ENCODE measurements around the gene WDR59.

WDR59 gene

DNA sequence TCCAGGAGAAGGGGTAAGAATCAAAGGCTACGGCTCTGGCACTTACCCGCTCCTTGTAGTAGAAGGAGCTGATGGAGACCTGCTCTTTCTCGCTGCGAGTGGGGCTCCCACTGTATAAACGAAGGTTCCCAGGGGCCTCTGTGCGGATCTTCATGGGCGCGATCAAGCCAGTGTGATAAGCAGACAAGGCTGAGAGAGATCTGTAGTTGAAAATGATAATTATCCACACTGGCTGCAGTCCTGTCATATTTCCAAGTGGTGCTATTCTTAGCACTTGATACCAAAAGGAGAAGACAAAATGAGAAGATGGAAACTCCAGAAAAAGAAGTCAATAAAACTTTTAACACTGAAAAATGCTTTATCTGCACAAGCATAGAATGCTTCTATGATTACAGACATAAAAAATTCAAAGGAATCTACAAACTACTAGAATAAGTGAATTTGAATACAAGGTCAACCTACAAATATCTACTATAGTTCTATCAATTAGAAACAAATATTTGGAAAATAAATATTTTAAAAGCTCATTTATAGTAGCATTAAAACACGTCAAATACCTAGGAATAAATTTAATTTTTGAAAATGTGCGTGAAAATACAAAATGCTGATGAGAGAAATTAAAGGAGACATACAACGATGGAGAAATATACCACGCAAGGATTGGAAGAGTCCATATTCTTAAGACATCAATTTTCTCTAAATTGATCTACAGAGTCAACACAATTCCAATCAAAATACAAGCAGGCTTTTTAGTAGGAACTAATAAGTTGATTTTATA, 80.8 kb downstream of the WDR59 start:
- DNase-seq (ENCODE audit: low read depth in 1 of 2, low spot score in 1 of 2), result no peak

DNA sequence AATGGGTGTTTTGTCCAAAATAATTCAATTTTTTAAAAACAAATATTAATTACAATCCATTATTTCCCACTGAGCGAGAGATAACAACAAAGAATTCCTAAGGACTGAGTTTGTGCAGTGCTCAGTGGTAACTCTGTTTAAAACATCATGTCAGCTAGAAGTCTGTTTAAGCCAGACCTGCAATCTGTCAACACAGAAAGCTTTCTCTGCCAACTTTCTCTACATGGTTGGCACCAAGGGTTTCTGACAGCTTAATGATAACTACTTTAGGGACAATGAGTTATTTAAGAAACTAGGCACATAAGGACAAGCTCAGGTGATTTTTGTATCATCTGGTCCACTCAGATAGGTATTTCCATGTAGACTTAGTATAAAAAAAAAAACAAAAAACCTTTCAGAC, 81.8 kb downstream of the WDR59 start:
- no peak for DNase-seq (ENCODE audit: low read depth in 1 of 2, low spot score in 1 of 2)

DNA sequence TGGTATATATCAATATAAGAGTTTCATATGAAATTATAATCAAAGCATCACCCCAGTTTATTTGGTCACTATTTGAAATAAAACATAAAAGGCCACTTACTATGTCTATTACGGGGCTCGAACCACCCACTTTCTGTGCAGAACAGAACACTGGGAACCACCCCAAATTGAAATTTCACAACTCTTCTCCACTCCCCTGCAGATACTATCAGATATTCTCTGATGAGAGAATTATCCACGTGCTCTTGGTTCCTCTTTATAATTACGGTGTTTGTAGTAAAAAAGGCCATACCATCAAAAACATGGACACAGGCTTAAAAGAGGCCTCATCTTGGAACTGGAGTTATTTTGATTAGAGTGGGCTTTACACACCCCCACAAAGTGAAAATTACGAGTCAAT, 82.8 kb downstream of the WDR59 start:
- DNase-seq (ENCODE audit: low read depth in 1 of 2, low spot score in 1 of 2), result no peak

DNA sequence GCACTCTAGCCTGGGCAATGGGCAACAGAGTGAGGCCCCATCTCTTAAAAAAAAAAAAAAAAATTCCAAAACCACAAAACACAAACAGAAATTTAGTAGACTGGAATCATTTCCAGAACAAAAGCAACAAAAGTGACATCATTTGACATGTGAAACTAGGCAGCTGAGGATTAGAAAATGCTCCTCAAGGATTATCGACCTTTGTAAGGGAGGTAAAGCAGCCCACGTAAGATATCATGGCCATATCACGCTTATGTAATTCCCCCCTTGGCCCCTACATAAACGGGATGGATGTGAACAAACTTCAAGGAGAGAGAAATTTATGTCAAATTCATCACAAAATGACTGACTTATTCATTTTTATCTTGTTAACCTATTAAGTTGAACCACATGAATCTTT, 83.3 kb downstream of the WDR59 start:
- DNase-seq (ENCODE audit: low read depth in 1 of 2, low spot score in 1 of 2), result no peak

DNA sequence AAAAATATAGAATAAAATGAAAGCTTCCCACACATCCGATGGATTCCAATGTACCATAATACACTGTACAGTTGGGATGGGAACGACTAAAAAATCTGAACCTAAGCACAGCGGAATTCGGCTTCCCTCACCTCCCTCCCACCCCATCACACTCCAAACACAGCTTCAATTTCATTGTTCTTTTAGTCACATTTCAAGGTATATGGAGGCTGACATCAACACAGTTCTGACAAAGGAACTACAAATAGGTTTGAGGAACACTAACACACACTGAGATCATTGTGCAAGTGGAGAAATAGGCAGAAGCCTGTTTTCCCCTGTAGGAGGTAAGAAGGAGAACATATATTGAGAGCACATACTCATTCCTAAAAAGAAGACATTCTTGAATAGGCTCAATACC, 85.1 kb downstream of the WDR59 start:
- no peak for DNase-seq (ENCODE audit: low read depth in 1 of 2, low spot score in 1 of 2)

DNA sequence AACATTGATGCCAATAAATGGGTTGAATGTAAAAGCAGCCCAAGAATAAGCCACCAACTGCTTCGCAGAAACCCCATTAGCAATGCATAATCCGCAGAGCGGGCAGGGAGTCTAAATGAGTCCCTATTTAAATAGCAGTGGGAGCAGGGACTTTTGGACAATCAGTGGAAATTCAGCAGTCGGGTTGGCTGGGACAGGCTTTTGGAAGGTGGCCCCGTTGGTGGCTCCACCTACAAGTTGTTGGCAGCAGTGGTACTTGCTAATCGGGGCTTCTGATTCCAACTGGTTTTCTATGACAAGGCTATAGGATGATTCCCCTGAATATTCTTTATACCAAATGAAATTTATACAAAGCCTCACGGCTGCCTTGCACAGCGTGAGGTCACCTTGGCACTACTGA, 86.3 kb downstream of the WDR59 start:
- no peak for DNase-seq (ENCODE audit: low read depth in 1 of 2, low spot score in 1 of 2)

DNA sequence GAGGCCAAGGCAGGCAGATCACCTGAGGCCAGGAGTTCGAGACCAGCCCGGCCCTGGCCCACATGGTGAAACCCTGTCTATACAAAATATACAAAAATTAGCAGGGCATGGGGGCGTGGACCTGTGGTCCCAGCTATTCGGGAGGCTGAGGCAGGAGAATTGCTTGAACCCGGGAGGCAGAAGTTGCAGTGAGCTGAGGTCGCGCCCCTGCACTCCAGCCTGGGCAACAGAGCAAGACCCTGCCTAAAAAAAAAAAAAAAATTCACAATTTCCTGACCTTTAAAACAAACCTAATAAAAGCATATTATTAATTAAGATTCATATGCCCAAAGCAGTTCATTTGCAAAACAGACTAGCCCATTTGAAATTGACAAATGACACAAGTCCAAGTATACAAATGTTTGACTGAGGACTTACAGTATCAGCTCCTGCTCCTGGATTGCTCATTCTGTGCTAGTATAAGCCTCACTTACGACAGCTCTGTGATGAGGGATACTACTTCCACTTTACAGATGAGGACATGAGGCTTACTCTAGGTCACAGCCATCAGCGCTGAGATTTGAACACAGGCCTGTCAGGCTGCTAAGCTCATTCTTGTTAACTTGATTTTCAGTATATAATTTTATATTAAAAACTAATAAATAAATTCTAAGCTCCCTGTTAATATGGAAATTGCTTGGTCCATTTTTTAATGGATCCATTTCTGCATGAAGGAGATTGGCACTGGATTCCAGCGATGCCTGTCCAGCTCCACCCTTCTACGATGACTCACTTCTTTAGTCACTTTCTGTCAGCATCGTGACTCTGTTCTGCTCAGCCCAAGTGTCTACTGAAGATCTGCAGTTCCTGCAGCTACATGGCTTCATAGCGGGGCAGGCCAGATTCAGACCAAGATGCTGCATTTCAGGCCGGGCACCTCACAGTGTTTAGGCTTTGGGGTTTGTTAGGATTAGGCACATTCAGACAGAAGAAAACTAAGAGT, 88.2 kb downstream of the WDR59 start:
- no peak for DNase-seq (ENCODE audit: low read depth in 1 of 2, low spot score in 1 of 2)

DNA sequence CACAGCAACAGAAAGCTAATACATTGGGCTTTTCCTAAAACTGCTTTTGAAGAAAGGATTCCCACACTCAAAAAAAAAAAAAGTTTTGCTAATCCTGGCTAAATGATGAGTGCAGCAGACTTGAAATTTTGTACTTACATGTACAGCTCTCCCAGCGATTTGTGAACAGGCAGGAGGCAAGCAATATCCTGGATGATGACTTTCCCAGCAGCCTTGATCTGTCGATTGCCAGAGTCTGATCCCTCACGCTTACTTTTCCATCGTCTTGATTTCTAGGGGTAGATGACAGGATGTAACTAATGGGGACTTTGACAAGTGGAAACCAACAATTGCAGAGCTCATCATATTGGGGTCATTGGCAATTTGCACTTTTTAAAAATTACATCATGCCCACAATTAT, 91.4 kb downstream of the WDR59 start:
- DNase-seq (ENCODE audit: low read depth in 1 of 2, low spot score in 1 of 2), result no peak

DNA sequence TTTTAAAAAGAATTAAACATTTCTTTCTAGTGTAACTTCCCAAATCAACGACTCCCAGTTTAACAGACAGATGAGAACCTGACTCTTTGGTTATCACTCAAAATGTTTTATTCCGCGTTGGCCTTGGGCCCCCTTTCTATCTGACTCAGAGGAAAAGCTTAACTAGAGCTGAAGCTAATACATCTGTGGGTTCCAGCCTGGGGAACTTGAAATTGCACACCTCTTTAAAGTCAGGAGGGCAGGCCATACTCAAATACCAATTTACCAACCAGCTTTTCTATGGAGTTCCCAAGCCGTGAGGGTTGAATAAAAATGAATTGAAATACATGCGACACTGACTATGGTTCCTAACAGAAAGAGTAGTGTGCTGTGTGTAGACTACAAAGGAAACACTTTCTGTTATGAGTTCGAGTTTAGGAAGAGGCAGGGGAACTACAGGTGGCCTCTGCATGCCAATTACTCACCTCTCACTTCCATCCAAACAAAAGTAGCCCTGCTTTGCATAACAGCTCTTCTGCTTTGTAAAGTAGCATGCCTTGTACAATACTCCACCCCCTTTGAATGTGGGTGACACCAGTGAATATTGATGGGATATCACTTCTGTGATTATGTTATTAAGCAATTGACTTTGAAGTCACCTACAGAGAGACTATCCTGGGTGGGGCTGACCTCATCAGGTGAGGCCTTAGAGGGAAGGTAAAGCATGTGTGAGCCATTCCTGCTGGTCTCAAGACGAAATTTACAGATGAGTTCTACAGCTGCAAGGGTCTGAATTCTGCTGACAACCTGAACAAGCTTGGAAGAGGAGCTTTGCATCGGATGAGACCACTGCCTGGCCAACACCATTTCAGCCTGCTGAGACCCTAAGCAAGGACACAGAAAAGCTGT, 92.1 kb downstream of the WDR59 start:
- DNase-seq (ENCODE audit: low read depth in 1 of 2, low spot score in 1 of 2), result no peak

DNA sequence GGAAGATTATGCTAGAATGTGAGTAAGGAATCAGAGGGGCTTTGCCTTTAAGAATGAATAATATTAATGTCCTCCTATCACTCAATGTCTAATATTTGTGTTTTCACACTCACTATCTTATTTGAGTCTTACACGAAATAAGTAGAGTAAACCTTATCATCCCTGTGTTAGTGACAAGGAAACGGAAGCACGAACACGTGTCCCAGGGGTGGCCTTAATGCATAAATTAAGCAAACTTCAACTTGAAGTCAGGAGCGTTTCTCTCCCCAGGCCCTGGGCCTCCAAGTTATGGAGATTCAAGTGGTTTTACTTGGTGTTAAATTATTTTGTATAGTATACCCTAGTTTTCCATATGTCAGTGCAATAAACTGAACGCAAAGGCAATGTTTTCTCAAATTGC, 96.0 kb downstream of the WDR59 start:
- no peak for DNase-seq (ENCODE audit: low read depth in 1 of 2, low spot score in 1 of 2)

DNA sequence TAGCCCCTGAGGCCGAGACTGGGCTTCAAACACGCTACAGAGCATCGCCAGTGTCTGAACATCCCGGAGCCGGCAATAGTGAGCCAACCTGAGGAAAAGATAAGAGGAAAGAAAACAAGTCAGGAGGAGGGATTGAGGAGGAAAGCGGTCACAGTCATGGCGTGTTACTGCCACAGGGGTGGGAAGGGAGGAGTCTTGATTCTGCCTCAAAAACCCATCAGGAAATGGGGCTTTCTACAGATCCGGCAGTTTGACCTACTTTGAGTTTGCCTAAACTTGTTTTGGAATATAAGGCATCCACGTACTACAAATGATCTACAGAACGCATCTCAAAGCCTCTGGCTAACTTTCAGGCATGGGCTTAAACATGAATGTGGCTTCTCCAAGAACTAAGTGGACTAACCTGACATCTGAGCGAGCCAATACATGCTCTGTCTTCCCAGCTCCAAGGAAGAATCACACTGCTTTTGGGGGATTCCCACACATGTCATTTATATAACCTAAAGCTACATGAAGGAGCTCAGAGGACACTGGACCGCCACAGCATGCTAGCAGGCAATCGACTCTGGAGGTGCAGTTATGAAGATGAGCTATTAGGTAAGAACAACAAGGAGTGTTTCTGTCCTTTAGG, 96.6 kb downstream of the WDR59 start:
- DNase-seq (ENCODE audit: low read depth in 1 of 2, low spot score in 1 of 2), result no peak

DNA sequence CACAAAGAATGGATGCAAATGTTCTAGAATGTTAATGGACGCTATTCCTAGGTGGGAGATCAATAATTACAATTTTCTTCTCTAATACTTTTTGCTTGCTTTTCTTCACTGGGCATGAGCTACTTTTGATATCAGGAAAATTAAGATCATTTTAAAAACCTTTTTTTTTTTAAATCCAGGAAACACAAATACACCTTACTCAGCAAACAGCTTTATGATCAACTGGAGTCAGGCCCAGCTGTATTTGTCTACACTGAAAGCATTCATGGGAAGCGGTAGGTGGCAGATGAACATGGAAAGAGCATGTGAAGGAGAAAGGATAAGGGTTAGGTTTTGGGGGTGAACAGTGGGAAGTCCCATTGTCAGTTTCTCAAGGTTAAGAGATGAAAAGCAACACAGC, 97.8 kb downstream of the WDR59 start:
- DNase-seq (ENCODE audit: low read depth in 1 of 2, low spot score in 1 of 2), result no peak

DNA sequence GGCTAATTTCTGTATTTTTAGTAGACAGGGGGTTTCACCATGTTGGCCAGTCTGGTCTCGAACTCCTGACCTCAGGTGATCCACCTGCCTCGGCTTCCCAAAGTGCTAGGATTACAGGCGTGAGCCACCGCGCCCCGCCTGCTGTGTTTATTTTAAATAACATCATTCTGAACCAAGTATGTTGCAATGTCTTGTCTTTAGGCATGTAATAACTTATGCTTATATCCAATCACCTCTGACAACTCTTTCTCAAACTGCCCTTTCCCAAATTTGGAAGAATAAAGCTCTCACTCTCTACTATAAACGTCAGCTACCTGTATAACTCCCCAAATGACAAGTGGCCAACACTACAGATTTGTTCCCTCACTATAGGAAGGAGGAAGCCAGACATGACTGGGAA, 107.2 kb downstream of the WDR59 start:
- no peak for DNase-seq (ENCODE audit: low read depth in 1 of 2, low spot score in 1 of 2)

DNA sequence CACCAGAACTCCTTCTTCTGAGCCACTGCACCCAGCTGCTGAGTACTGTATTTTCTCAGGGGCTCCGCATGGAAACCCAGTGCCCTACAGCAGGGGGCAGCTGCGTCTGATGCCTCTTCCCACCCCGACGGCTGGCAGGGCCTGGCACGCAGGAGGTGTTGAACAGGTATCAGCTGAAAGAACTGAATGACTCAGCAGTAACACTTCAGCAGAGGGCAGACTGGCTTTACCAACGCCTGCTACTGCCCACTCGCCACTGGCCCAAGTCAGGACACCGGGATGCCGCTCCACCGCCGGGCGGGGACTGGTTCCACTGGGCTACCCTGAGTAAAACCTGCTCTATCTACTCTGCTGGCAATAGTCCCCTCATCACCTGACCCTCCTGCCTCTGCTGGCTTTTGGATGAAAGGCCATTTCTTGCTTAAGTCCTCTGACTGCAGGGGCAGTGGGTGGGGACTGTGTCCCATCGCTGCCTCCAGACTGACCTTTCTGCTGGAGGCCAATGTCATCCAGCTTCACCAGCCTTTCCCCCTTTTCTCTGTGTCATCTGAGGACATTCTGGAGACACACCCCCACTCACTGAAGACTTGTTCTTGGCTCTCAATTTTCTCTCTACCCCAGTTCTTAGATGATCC, 109.9 kb downstream of the WDR59 start:
- DNase-seq (ENCODE audit: low read depth in 1 of 2, low spot score in 1 of 2), result no peak

DNA sequence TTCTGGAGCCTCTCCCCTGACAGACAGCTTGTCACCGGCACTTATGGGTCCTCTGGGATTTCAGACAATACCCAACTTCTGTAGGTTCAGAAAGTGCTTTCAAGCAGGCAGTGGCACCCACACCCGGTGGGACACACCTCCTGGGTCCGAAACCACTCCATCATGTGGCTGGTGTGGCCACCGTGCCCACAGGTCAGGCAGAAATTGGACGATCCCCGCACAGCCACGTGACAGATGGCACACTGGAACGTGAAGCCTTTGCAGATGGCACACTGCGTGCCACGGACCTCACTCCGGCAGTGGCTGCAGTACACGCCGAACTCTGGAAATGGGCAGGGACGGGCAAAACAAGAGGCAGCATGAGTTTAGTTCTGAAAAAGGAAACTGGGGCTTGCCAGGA, 110.8 kb downstream of the WDR59 start:
- no peak for DNase-seq (ENCODE audit: low read depth in 1 of 2, low spot score in 1 of 2)

DNA sequence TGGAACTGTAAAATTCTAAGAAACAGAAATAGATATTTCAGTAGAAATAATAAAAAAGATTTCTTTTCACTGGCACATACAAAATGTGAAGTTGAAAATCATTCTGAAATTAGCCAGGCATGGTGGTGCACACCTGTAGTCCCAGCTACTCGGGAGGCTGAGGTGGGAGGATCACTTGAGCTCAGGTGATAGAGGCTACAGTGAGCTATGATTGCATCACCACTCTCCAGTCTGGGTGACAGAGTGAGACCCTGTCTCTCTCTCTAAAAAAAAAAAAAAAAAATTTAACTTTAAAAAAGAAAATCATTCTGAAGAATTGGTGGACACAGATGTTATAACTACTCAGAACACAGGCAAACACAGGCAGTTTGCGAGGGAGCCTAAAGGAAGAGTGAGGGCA, 112.6 kb downstream of the WDR59 start:
- no peak for DNase-seq (ENCODE audit: low read depth in 1 of 2, low spot score in 1 of 2)

DNA sequence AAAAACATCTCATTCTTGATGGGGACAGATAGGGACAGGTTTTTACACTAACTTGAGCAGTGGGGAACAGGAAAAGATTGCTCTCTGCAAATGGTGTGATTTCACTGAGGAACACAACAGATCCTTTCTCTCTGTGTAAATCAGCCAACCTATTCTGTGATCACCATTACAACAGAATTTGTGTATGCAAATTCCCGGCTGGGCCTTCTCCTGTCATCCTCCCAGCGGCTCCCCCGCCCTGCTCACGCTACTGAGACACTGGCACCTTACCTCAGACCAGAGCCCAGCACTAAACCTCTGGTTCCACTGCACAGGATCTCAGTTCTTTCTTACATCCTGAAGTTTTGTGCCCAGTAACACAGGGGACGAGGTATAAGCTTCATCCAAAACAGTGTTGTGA, 113.3 kb downstream of the WDR59 start:
- DNase-seq (ENCODE audit: low read depth in 1 of 2, low spot score in 1 of 2), result no peak

DNA sequence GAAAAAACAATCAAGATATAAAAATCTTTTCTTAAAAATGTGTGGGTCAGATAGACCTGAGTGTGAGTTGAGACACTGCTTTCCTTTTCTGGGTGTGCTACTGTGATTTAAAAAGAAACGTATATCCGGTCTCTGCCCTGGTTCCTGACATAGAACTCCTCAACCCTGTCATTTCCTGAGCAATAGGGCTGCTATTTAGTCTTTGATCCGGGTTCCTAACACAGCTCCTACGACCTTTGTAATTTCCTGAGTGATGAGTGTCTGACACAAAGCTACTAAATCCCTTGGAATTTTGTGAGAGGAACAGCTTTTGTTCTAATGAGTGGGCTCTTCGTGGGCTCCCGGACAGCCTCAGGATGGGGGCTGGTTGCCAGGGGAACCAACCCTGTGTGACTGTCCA, 116.4 kb downstream of the WDR59 start:
- DNase-seq (ENCODE audit: low read depth in 1 of 2, low spot score in 1 of 2), result no peak

DNA sequence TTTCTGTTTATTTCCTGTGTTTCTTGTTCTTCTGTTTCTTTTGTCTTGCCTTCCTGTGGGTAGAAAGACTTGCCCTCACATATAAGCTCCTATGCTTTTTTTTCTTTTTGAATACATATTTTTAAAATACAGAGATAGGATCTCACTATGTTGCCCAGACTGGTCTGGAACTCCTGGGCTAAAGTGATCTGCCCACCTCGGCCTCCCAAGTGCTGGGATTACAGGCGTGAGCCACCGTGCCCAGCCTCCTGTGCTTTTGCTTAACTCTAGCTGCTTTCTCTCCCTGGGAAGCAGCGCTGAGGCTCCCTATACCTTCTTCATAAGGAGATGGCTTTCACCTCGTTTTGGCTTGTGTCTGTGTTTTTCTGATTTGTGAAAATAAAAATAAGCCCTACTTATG, 116.9 kb downstream of the WDR59 start:
- no peak for DNase-seq (ENCODE audit: low read depth in 1 of 2, low spot score in 1 of 2)

DNA sequence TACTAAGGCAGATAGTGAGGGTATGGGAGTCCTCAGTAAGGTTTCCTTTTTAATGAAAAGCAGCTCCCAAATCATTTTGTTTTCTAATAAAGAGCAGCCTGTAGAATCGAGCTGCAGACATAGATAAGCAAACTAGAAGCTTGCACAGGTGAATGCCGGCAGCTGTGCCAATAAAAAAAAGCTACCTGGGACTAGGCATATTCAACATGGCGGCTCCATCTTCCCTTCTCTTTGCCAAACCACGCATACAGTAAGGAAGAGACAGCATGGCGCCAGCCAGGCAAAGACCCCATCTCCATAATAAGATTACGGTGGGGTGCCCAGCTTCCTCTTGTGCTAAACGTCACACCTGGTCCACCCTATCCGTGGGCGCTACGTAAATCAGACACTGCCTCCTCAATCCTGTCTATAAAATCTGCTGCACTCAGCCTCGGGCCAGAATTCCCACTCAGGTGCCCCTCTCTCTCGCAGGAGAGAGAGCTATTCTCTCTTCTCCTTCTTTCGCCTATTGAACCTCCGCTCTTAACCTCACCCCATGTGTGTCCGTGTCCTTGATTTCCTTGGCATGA, 117.6 kb downstream of the WDR59 start:
- DNase-seq (ENCODE audit: low read depth in 1 of 2, low spot score in 1 of 2), result no peak

Measured in activated CD4-positive, alpha-beta T cell treated with anti-CD3 and anti-CD28 coated beads, Interleukin-2, amount 50 U/mL, for 24 hours (primary cell).